Measurements from ENCODE around the gene CACNA1S.

Gene CACNA1S

GRCh38 chr1:201140235-201140940 is 28.2 kb upstream of the CACNA1S start:
- no peak for DNase-seq (ENCODE audit: low read depth)

- DNase-seq (ENCODE audit: low read depth), result no peak
Measured at GRCh38 chr1:201139756-201140155, 27.5 kb upstream of the CACNA1S start.

- DNase-seq (ENCODE audit: low read depth), result no peak
Measured at GRCh38 chr1:201139306-201139705, 27.1 kb upstream of the CACNA1S start.

GRCh38 chr1:201138311-201138840 is 26.1 kb upstream of the CACNA1S start:
- DNase-seq (ENCODE audit: low read depth), result no peak

- peak; percentile 86 for DNase-seq (ENCODE audit: low read depth)
Measured at GRCh38 chr1:201137579-201138310, 25.5 kb upstream of the CACNA1S start.

GRCh38 chr1:201137024-201137392 is 24.8 kb upstream of the CACNA1S start:
- DNase-seq (ENCODE audit: low read depth), result no peak

- DNase-seq (ENCODE audit: low read depth), result no peak
Measured at GRCh38 chr1:201136355-201137023, 24.3 kb upstream of the CACNA1S start.

GRCh38 chr1:201134405-201134804 is 22.2 kb upstream of the CACNA1S start:
- DNase-seq (ENCODE audit: low read depth), result no peak

GRCh38 chr1:201131398-201131797 is 19.2 kb upstream of the CACNA1S start:
- DNase-seq (ENCODE audit: low read depth), result no peak

- no peak for DNase-seq (ENCODE audit: low read depth)
Measured at GRCh38 chr1:201128962-201129361, 16.7 kb upstream of the CACNA1S start.

GRCh38 chr1:201128476-201128875 is 16.2 kb upstream of the CACNA1S start:
- no peak for DNase-seq (ENCODE audit: low read depth)

GRCh38 chr1:201127755-201128455 is 15.7 kb upstream of the CACNA1S start:
- peak; percentile 40 for DNase-seq (ENCODE audit: low read depth)

GRCh38 chr1:201126832-201127754 is 14.9 kb upstream of the CACNA1S start, which contains the start of gene ASCL5:
ASCL5 (minus strand) TSS chr1:201127184; CDS start chr1:201115372, 11,812 bp downstream.
- peak; percentile 81 for DNase-seq (ENCODE audit: low read depth)

GRCh38 chr1:201126463-201126831 is 14.2 kb upstream of the CACNA1S start:
- DNase-seq (ENCODE audit: low read depth), result no peak

- no peak for DNase-seq (ENCODE audit: low read depth)
Measured at GRCh38 chr1:201125800-201126199, 13.6 kb upstream of the CACNA1S start.

GRCh38 chr1:201125019-201125418 is 12.8 kb upstream of the CACNA1S start:
- no peak for DNase-seq (ENCODE audit: low read depth)

GRCh38 chr1:201123866-201124265 is 11.6 kb upstream of the CACNA1S start:
- DNase-seq (ENCODE audit: low read depth), result no peak

- no peak for DNase-seq (ENCODE audit: low read depth)
Measured at GRCh38 chr1:201122321-201122957, 10.2 kb upstream of the CACNA1S start.

GRCh38 chr1:201119206-201120197 is 7.3 kb upstream of the CACNA1S start:
- peak; percentile 64 for DNase-seq (ENCODE audit: low read depth)
